HG03066 (cell line): ENCODE data around the gene ALDOC.

Source experiments
- ATAC-seq: cut with Tn5 transposase; IDR thresholded peaks from one replicate; pipeline ENCODE4 v1.9.1; 2021; ENCODE audit warnings: low read depth; ENCODE audit not compliant: unreplicated experiment

ALDOC gene

GRCh38 chr17:28534740-28535375, 41.8 kb downstream of the ALDOC start:
- no peak for ATAC-seq

DNA sequence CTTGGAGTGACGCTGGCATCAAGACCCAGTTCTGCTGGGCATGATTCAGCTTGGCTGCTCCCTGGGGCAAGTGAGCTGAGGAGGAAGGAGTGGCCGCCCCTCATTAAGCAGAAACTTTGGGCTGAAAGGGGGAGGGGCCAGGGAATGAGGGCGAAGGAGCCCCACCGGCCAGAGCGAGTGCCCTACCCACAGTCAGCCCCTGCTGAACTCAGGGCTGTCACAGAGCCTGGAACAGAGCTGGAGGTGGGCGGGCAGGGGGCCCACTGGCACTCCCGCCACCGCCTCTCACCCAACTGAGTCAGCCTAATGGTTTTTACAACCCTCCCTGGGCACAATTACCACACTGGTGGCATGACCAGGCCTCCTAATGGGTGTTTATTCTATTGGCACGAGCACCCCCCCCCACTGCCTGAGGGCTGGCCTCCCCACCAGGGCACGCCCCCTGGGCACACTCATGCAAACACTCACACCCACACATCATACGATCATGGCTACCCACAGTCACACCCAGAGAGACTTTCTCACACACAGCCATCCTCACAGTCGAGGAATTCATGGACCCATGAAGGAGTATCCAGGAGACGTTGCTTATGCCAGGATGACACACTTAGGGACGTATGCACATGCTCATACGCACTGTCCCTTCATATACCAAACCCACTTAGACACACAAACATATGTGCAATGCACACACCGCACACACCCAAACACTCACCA, 43.4 kb downstream of the ALDOC start:
- no peak for ATAC-seq

GRCh38 chr17:28532050-28532960, 44.4 kb downstream of the ALDOC start:
- ATAC-seq: no peak

GRCh38 chr17:28530926-28531325, 45.8 kb downstream of the ALDOC start:
- no peak for ATAC-seq

GRCh38 chr17:28530250-28530649, 46.4 kb downstream of the ALDOC start:
- ATAC-seq: no peak

GRCh38 chr17:28529013-28529400, 47.7 kb downstream of the ALDOC start:
- ATAC-seq: no peak

DNA sequence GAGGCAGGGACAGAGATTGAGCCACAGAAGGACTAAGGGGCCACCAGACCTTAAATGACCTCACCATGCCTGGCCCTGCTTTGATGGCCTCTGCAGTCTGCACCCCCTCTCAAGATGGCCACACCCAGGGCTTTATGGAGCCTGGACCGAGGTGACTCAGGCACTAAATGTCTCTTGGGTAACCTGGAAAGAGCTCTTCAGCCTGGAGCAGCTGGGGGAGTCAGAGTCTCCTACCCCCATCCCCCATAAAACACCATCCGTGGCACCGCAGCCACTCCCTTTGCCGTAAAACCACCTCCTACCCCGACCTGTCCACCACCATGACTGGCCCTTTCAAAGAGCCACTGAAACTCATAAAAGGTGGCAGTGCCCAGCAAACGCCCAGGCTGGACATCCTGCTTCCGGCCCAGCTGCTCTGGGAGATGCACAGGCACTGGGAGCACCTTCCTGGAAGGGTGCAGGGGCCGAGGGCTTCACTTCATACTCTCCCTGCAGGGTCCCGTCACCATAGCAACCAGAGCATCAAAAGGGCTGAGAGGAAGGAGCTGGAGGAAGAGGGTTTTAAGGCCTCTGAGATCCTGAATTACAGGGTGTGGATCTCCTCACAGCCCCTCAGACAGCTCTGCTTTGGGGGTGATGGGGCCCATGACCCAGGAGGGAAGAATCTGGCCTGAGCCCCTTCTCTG, 48.2 kb downstream of the ALDOC start:
- no peak for ATAC-seq

DNA sequence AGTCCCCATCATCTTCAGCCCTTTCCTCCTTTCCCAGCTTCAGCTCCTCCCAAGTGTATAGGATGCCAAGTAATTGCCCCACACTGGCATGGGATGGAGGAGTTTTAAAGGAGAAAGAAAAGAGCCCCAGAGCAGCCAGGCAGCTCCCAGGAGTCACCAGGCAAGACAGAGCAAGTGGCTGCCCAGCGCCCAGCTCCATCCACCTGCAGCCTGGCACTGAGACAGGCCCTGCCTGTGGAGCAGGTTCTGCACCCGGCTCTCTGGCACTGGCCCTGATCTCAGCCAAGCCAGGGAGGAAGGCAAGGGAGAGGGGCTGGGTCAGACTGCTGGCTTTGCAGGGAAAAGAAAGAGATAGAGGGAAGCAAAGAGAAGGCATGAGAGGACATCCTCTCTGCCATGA, 48.8 kb downstream of the ALDOC start:
- no peak for ATAC-seq

DNA sequence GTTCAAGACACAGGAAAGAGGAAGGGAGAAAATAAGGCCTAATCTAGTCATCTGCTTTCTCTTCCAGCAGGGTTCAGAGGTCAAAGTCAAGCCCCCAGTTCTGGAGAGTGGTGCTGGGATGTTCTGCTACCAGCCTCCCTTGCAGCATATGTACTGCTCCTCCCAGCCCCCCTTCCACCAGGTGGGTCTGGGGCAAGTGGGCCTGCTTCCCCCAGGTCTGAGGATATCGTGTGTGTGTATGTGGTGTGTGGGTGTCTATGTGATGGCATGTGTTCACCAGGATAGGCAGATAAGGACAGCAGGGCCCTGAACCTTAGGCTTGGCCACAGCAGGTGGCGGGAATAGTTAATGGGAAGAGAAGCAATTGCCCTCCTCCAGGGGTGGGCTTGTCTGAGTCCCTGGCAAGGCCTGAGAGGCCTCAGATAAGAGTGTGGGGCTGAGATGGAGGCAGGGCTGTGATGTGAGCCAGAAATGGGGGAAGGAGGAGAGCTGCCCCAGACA, 49.5 kb downstream of the ALDOC start:
- no peak for ATAC-seq

DNA sequence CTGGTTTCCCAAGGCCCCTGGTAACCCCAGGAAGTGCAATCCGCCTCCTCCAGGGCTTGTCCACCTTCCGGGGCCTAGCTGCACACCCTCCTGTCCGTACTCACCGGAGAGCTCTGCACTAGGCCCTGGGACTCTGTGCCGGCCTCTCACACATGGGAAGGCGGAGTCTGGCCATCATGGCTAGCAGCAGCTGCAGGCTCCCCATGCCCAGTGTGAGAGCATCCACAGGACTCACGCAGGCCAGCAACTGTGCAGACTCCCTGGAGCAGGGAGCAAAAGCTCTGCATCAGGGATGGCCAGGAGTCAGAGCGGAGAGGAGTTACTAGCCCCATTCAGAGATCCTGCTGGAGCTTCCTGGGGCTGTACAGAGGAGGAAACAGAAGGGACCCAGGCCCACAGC, 50.3 kb downstream of the ALDOC start:
- ATAC-seq: no peak

- ATAC-seq: no peak
Measured at GRCh38 chr17:28524476-28525424, 51.9 kb downstream of the ALDOC start.

- ATAC-seq: no peak
Measured at GRCh38 chr17:28523876-28524275, 52.8 kb downstream of the ALDOC start.

DNA sequence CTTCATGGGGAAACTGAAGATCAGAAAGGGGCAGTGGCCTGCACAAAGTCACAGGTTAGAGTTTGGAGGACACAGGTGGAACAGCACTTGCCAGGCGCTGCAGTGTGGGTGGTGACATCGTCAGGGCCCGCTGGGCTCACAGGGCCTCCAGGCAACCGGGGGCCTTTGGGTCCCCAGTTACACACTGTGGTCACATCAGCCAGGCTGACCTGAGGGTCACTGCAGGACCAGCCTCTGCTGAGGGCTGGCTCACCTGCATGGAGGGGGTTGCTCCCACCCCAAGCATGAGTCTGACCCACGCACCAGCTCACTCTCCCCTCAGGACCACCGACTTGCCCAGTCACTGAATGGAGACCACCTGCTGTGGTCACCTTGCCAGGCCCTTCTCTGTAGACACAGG, 53.5 kb downstream of the ALDOC start:
- ATAC-seq: no peak
